ENCODE data around the gene BCL7A.

BCL7A gene

GRCh38 chr12:122003651-122004611 is 17.8 kb upstream of the BCL7A start:
- TF ChIP-seq FOXP2 (optimal IDR thresholded peaks at IDR 0.05; ENCODE audit: borderline replicate concordance, extremely low read depth, extremely low read length, insufficient read depth) (no peak), POLR2AphosphoS5 (IDR thresholded peaks at IDR 0.05; ENCODE audit: low read depth, low read length) (no peak), TAF1 (IDR thresholded peaks at IDR 0.05; ENCODE audit: borderline replicate concordance, insufficient read depth, low read length) (no peak), SIN3A (IDR thresholded peaks at IDR 0.05; ENCODE audit: borderline replicate concordance, insufficient read depth, low read length) (no peak)
- TF ChIP-seq, protein P1, sequence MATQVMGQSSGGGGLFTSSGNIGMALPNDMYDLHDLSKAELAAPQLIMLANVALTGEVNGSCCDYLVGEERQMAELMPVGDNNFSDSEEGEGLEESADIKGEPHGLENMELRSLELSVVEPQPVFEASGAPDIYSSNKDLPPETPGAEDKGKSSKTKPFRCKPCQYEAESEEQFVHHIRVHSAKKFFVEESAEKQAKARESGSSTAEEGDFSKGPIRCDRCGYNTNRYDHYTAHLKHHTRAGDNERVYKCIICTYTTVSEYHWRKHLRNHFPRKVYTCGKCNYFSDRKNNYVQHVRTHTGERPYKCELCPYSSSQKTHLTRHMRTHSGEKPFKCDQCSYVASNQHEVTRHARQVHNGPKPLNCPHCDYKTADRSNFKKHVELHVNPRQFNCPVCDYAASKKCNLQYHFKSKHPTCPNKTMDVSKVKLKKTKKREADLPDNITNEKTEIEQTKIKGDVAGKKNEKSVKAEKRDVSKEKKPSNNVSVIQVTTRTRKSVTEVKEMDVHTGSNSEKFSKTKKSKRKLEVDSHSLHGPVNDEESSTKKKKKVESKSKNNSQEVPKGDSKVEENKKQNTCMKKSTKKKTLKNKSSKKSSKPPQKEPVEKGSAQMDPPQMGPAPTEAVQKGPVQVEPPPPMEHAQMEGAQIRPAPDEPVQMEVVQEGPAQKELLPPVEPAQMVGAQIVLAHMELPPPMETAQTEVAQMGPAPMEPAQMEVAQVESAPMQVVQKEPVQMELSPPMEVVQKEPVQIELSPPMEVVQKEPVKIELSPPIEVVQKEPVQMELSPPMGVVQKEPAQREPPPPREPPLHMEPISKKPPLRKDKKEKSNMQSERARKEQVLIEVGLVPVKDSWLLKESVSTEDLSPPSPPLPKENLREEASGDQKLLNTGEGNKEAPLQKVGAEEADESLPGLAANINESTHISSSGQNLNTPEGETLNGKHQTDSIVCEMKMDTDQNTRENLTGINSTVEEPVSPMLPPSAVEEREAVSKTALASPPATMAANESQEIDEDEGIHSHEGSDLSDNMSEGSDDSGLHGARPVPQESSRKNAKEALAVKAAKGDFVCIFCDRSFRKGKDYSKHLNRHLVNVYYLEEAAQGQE (IDR thresholded peaks at IDR 0.05; ENCODE audit: insufficient read depth in 1 of 2, low read depth in 2 of 2, low read length in 2 of 2) = no peak

DNA sequence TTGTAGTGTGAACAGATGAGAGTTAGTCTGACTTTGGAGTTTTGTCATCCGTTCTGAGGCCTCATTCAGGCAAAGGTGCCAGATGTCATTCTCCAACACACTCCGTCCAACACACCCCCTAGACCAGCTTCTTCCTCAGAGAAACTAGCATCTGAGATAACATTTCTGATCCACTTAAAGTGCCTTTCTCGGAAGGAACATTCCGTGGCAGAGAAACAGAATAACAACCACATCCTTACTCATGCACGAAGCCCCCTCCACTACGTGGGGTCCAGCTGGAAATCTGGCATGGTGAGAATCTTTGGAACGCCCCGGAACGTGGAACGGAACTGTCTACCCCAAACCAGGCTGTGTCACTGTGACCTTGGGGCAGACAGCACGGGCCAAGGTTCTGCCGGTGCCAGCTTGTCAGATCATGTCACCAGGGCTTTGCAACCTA is 17.0 kb upstream of the BCL7A start:
- TF ChIP-seq FOXP2 (optimal IDR thresholded peaks at IDR 0.05; ENCODE audit: borderline replicate concordance, extremely low read depth, extremely low read length, insufficient read depth) = no peak
- no peak for TF ChIP-seq SIN3A (IDR thresholded peaks at IDR 0.05; ENCODE audit: borderline replicate concordance, insufficient read depth, low read length)
- TF ChIP-seq, protein P1 (IDR thresholded peaks at IDR 0.05; ENCODE audit: insufficient read depth in 1 of 2, low read depth in 2 of 2, low read length in 2 of 2) = no peak
- TF ChIP-seq POLR2AphosphoS5 (IDR thresholded peaks at IDR 0.05; ENCODE audit: low read depth, low read length) = no peak
- no peak for TF ChIP-seq TAF1 (IDR thresholded peaks at IDR 0.05; ENCODE audit: borderline replicate concordance, insufficient read depth, low read length)

DNA sequence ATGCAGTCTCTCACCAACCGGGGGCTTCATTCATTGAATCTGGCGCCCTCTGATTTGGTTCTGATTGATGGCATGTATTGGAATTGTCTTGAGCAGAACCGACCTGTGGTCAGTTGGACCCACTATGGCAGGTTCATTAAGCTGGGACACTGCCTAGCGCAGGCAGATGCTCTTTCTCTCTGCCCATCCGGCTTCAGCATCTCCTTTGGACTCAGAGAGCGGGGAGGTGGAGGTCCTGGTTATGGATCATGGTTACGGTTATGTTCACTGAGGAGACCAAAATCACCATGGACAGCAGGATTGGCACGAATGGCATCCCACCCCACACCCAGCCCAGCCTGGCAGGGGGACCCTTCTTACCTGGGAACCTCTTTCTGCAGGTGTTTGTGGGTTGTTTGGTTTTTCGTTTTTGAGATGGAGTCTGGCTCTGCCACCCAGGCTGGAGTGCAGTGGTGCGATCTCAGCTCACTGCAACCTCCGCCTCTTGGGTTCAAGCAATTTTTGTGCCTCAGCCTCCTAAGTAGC is 16.4 kb upstream of the BCL7A start:
- TF ChIP-seq SIN3A (IDR thresholded peaks at IDR 0.05; ENCODE audit: borderline replicate concordance, insufficient read depth, low read length) (no peak), FOXP2 (optimal IDR thresholded peaks at IDR 0.05; ENCODE audit: borderline replicate concordance, extremely low read depth, extremely low read length, insufficient read depth) (no peak), POLR2AphosphoS5 (IDR thresholded peaks at IDR 0.05; ENCODE audit: low read depth, low read length) (no peak), TAF1 (IDR thresholded peaks at IDR 0.05; ENCODE audit: borderline replicate concordance, insufficient read depth, low read length) (no peak)
- TF ChIP-seq, protein P1 (IDR thresholded peaks at IDR 0.05; ENCODE audit: insufficient read depth in 1 of 2, low read depth in 2 of 2, low read length in 2 of 2) = no peak

DNA sequence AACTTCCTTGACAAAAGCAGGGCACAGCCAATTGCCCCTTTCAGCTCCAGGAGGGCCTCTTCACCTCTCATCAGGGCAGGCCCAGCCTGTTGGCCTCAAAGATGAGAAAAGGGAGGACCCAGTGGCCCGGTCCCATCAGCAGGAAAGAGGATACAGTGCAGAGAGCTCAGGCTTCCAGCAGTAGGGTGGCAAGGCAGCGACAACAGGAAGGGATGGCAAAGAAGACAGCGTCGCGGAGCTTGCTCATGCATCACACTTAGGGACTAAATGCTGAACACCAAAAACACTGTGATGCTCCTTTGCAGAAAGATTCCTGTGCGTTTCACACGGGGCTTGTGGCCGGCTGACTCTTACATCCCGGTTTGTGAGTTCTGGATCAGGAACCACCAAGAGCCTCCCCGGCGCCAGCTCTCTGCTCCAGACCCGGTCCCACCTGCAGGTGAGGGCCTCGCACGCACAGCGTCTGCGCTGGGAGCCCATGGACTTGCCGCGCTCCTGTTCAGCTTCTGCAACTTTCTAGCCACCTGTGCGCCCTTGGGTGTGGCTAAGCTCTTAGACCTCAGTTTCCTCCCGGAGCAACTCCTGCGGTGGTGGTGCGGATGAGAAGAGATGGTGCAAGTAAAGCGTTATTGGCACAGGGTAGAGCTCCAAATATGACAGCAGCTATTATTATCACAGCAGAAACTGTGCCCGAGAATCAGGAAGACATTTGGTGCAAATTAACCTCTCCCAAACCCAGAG is 15.3 kb upstream of the BCL7A start:
- TF ChIP-seq SIN3A (IDR thresholded peaks at IDR 0.05; ENCODE audit: borderline replicate concordance, insufficient read depth, low read length) (no peak), FOXP2 (optimal IDR thresholded peaks at IDR 0.05; ENCODE audit: borderline replicate concordance, extremely low read depth, extremely low read length, insufficient read depth) (no peak), TAF1 (IDR thresholded peaks at IDR 0.05; ENCODE audit: borderline replicate concordance, insufficient read depth, low read length) (no peak), POLR2AphosphoS5 (IDR thresholded peaks at IDR 0.05; ENCODE audit: low read depth, low read length) (no peak)
- TF ChIP-seq, protein P1 (IDR thresholded peaks at IDR 0.05; ENCODE audit: insufficient read depth in 1 of 2, low read depth in 2 of 2, low read length in 2 of 2) = no peak
